ENCODE measurements around the gene CHST3.

Gene CHST3

GRCh38 chr10:72053690-72054089 lies 89.5 kb downstream of the CHST3 start:
- TF ChIP-seq ZBTB7A (IDR thresholded peaks at IDR 0.05; ENCODE audit: low read depth) (no peak), EGR1 (IDR thresholded peaks at IDR 0.05) (no peak), YY1 (IDR thresholded peaks at IDR 0.05; ENCODE audit: low read depth) (no peak), FOXM1 (IDR thresholded peaks at IDR 0.05; ENCODE audit: borderline replicate concordance, low read depth) (no peak), TCF12 (IDR thresholded peaks at IDR 0.05; ENCODE audit: low read depth) (no peak), RAD21 (IDR thresholded peaks at IDR 0.05; ENCODE audit: low read depth) (no peak), NFIC (IDR thresholded peaks at IDR 0.05) (no peak), TEAD4 (IDR thresholded peaks at IDR 0.05) (no peak), CEBPB (IDR thresholded peaks at IDR 0.05) (no peak), MAX (IDR thresholded peaks at IDR 0.05) (no peak), EP300 (IDR thresholded peaks at IDR 0.05; ENCODE audit: borderline replicate concordance) (no peak), USF1 (IDR thresholded peaks at IDR 0.05) (no peak), TAF1 (IDR thresholded peaks at IDR 0.05; ENCODE audit: low read depth) (no peak), REST (IDR thresholded peaks at IDR 0.05; ENCODE audit: low read depth) (no peak), CREB1 (IDR thresholded peaks at IDR 0.05; ENCODE audit: low read depth) (no peak)

GRCh38 chr10:72056113-72056512 lies 91.9 kb downstream of the CHST3 start:
- TF ChIP-seq YY1 (IDR thresholded peaks at IDR 0.05; ENCODE audit: low read depth) = no peak
- TF ChIP-seq USF1 (IDR thresholded peaks at IDR 0.05) = no peak
- TF ChIP-seq TAF1 (IDR thresholded peaks at IDR 0.05; ENCODE audit: low read depth) = no peak
- no peak for TF ChIP-seq MAX (IDR thresholded peaks at IDR 0.05)
- TF ChIP-seq CREB1 (IDR thresholded peaks at IDR 0.05; ENCODE audit: low read depth) = no peak
- TF ChIP-seq TCF12 (IDR thresholded peaks at IDR 0.05; ENCODE audit: low read depth) = no peak
- no peak for TF ChIP-seq EGR1 (IDR thresholded peaks at IDR 0.05)
- TF ChIP-seq ZBTB7A (IDR thresholded peaks at IDR 0.05; ENCODE audit: low read depth) = no peak
- no peak for TF ChIP-seq RAD21 (IDR thresholded peaks at IDR 0.05; ENCODE audit: low read depth)
- TF ChIP-seq REST (IDR thresholded peaks at IDR 0.05; ENCODE audit: low read depth) = no peak
- TF ChIP-seq NFIC (IDR thresholded peaks at IDR 0.05) = no peak

GRCh38 chr10:72056932-72057751 lies 92.9 kb downstream of the CHST3 start:
- TF ChIP-seq USF1 (IDR thresholded peaks at IDR 0.05) (no peak), MAX (IDR thresholded peaks at IDR 0.05) (no peak), CEBPB (IDR thresholded peaks at IDR 0.05) (no peak), REST (IDR thresholded peaks at IDR 0.05; ENCODE audit: low read depth) (no peak), TCF12 (IDR thresholded peaks at IDR 0.05; ENCODE audit: low read depth) (no peak), RAD21 (IDR thresholded peaks at IDR 0.05; ENCODE audit: low read depth) (no peak), YY1 (IDR thresholded peaks at IDR 0.05; ENCODE audit: low read depth) (no peak), CREB1 (IDR thresholded peaks at IDR 0.05; ENCODE audit: low read depth) (no peak), EGR1 (IDR thresholded peaks at IDR 0.05) (no peak)
